HCT116 (cell line): ENCODE measurements around the gene JAK1.

Experiments used
- CTCF ChIP-seq, 3 experiments: fragments of 200-600 bp in 1 of 3; sonication (generic) in 1 of 3; IDR thresholded peaks in 2 of 3; conservative IDR thresholded peaks in 1 of 3; 2 replicates each; pipeline ENCODE4 v1.5.1; 2012 to 2017; ENCODE audit warnings: low read depth in 2 of 3, low read length in 2 of 3, antibody characterized with exemption in 1 of 3, borderline replicate concordance in 1 of 3, control low read depth in 1 of 3, mild to moderate bottlenecking in 1 of 3, mixed read lengths in 1 of 3, mixed run types in 1 of 3, moderate library complexity in 1 of 3; ENCODE audit not compliant: insufficient read depth in 1 of 3
- EZH2 ChIP-seq: fragments of 200-600 bp; sonication (generic); IDR thresholded peaks from 2 replicates; pipeline ENCODE4 v1.6.1; 2017; ENCODE audit warnings: antibody characterized with exemption, mixed run types
- POLR2A ChIP-seq: IDR thresholded peaks from 2 replicates; pipeline ENCODE4 v1.7.0; 2011; ENCODE audit warnings: borderline replicate concordance; ENCODE audit not compliant: insufficient read depth, insufficient read length; ENCODE audit errors: extremely low read depth
- REST ChIP-seq: IDR thresholded peaks from 2 replicates; pipeline ENCODE4 v1.6.1; 2012; ENCODE audit warnings: low read depth
- SRF ChIP-seq: IDR thresholded peaks from 2 replicates; pipeline ENCODE4 v1.6.1; 2012; ENCODE audit warnings: low read depth
- ZBTB33 ChIP-seq: IDR thresholded peaks from 2 replicates; pipeline ENCODE4 v1.6.1; 2011; ENCODE audit warnings: mild to moderate bottlenecking, low read length, moderate library complexity; ENCODE audit not compliant: insufficient replicate concordance; ENCODE audit errors: extremely low read depth
- TF ChIP-seq, protein P1 (sequence below): IDR thresholded peaks from 2 replicates; pipeline ENCODE4 v1.6.1; 2012

- TF ChIP-seq CTCF (IDR thresholded peaks at IDR 0.05 in 2 of 3, conservative IDR thresholded peaks at IDR 0.05 in 1 of 3; ENCODE audit: borderline replicate concordance in 1 of 3, insufficient read depth in 1 of 3, low read depth in 2 of 3, low read length in 2 of 3) = no peak
- no peak for TF ChIP-seq EZH2
- TF ChIP-seq ZBTB33 = no peak
- TF ChIP-seq, protein P1, sequence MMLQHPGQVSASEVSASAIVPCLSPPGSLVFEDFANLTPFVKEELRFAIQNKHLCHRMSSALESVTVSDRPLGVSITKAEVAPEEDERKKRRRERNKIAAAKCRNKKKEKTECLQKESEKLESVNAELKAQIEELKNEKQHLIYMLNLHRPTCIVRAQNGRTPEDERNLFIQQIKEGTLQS = no peak
- TF ChIP-seq REST = no peak
- no peak for TF ChIP-seq SRF
- no peak for TF ChIP-seq POLR2A
Measured at GRCh38 chr1:64809309-64809708, 157.0 kb downstream of the JAK1 start.
